Activated naive CD8-positive, alpha-beta T cell treated with anti-CD3 and anti-CD28 coated beads, Interleukin-2, amount 50 U/mL, for 24 hours (primary cell): ENCODE data around the gene CYP27C1.
"Not testable (repeated sequence)": the region's sequence is repeated elsewhere in the genome, so short reads cannot be mapped to it uniquely, and the experiment has no call there.

Experiments
- ATAC-seq: fragments of 150-1000 bp; cut with Tn5 transposase; one replicate; pipeline ENCODE4 v1.10.0; 2021
- DNase-seq: peaks from one replicate; pipeline ENCODE4 v3.0.0; 2021
- H3K27ac Mint-ChIP-seq: one replicate; pipeline ENCODE4 v1.8.0; 2021; ENCODE audit warnings: mild to moderate bottlenecking, mixed read lengths
- H3K27me3 Mint-ChIP-seq: one replicate; pipeline ENCODE4 v1.8.0; 2021; ENCODE audit warnings: mixed read lengths
- H3K36me3 Mint-ChIP-seq: one replicate; pipeline ENCODE4 v1.8.0; 2021; ENCODE audit warnings: low read depth, mixed read lengths
- H3K4me1 Mint-ChIP-seq: one replicate; pipeline ENCODE4 v1.8.0; 2021; ENCODE audit warnings: mixed read lengths
- H3K4me3 Mint-ChIP-seq: one replicate; pipeline ENCODE4 v1.8.0; 2021; ENCODE audit warnings: mild to moderate bottlenecking, moderate library complexity, mixed read lengths
- H3K9me3 Mint-ChIP-seq: one replicate; pipeline ENCODE4 v1.8.0; 2021; ENCODE audit warnings: mixed read lengths

Gene CYP27C1

GRCh38 chr2:127220102-127220767 is at the start of gene CYP27C1:
CYP27C1 (minus strand) TSS chr2:127220299; CDS start chr2:127220270, 29 bp downstream.
- peaks cover 2% of the 10 kb centered on the region for H3K36me3 Mint-ChIP-seq
- peak; percentile 44 for ATAC-seq
- no peak within 1 kb of the TSS for H3K27ac Mint-ChIP-seq
- peak within 1 kb of the TSS; percentile 80 for H3K4me3 Mint-ChIP-seq
- peaks cover 19% of the 10 kb centered on the region for H3K4me1 Mint-ChIP-seq
- peaks cover 9% of the 10 kb centered on the region for H3K9me3 Mint-ChIP-seq
- DNase-seq, result no peak
- H3K27me3 Mint-ChIP-seq, result peaks cover 64% of the 10 kb centered on the region

- DNase-seq, result no peak
- Mint-ChIP-seq H3K4me3 (no peak overlapping the region), H3K9me3 (no peaks in the 10 kb centered on the region), H3K4me1 (no peaks in the 10 kb centered on the region), H3K36me3 (peaks cover 27% of the 10 kb centered on the region), H3K27me3 (no peaks in the 10 kb centered on the region), H3K27ac (no peak overlapping the region)
- no peak for ATAC-seq
Observed at GRCh38 chr2:127261804-127262406, 41.8 kb upstream of the CYP27C1 start.

DNA sequence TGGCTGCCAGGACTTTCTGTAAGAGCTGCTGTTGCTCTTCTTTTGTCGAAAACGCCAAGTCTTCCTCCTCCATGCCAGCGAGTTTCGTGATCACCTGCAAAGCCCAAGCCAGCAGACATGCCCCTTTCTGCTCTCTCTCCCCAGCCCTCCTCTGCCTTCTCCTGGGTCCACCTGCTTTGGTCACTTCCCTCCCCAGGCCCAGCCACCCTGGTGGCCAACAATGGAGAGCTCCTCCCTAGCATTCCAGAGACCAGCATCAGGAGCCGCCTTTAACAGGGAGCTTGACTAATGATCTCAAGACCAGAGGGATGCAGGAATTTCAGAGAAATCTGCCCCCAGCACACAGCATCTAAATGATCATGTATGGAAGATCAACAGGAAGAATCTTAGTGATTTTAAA is 39.3 kb upstream of the CYP27C1 start:
- Mint-ChIP-seq H3K36me3 (peaks cover 24% of the 10 kb centered on the region), H3K27me3 (no peaks in the 10 kb centered on the region), H3K9me3 (no peaks in the 10 kb centered on the region), H3K4me1 (no peaks in the 10 kb centered on the region), H3K4me3 (no peak overlapping the region), H3K27ac (no peak overlapping the region)
- DNase-seq, result no peak
- no peak for ATAC-seq

DNA sequence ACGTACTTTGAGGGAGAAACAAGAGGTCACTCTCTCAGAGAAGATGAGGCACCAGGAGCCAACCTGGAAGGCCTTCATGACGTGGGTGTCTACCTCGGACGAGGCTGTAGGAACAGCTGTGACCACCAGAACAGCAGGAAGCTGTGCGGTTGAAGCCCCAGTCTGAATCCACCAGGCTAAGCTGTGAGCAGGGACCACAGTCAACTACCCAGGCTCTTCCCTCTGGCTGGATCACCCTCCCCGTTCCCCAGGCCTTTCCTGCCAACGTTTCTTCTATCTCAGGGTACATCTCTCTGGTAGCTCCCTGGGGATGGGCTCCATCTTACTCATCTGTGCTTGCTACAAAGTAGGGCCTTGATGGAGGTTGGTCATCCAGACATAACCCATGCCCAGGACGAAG is 36.8 kb upstream of the CYP27C1 start:
- ATAC-seq (no peak), DNase-seq (no peak)
- no peak overlapping the region for H3K4me3 Mint-ChIP-seq
- H3K27ac Mint-ChIP-seq, result no peak overlapping the region
- H3K9me3 Mint-ChIP-seq, result no peaks in the 10 kb centered on the region
- peaks cover 19% of the 10 kb centered on the region for H3K36me3 Mint-ChIP-seq
- H3K27me3 Mint-ChIP-seq, result no peaks in the 10 kb centered on the region
- H3K4me1 Mint-ChIP-seq, result no peaks in the 10 kb centered on the region

DNA sequence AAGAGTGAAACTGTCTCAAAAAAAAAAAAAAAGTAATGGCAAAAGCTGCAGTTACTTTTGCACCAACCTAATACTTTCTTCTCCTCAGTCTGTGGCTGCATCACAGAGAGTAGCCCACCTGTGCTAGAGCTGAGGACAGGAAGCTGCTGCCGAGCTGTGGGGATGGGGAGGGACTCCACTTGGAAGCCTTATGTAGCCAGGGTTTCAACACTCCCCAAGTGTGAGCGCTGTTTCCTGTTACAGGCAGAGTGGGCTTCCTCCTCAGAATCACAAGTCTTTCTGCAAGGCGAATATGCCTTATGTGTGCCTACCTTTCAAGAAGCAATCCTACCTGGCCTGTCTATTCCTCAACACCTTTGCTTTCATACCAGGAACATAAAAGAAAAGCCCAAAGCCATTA is 36.3 kb upstream of the CYP27C1 start:
- no peak for ATAC-seq
- Mint-ChIP-seq H3K9me3 (no peaks in the 10 kb centered on the region), H3K4me1 (no peaks in the 10 kb centered on the region), H3K27me3 (no peaks in the 10 kb centered on the region), H3K36me3 (peaks cover 19% of the 10 kb centered on the region), H3K27ac (no peak overlapping the region), H3K4me3 (no peak overlapping the region)
- no peak for DNase-seq

- H3K4me3 Mint-ChIP-seq, result no peak overlapping the region
- peaks cover 19% of the 10 kb centered on the region for H3K36me3 Mint-ChIP-seq
- H3K27me3 Mint-ChIP-seq, result no peaks in the 10 kb centered on the region
- no peak for DNase-seq
- no peaks in the 10 kb centered on the region for H3K9me3 Mint-ChIP-seq
- no peaks in the 10 kb centered on the region for H3K4me1 Mint-ChIP-seq
- H3K27ac Mint-ChIP-seq, result peak overlapping the region; percentile 1
- ATAC-seq, result no peak
Observed at GRCh38 chr2:127255721-127256120, 35.6 kb upstream of the CYP27C1 start.

- ATAC-seq (no peak), DNase-seq (no peak)
- Mint-ChIP-seq H3K4me3 (no peak overlapping the region), H3K27ac (no peak overlapping the region), H3K27me3 (no peaks in the 10 kb centered on the region), H3K4me1 (no peaks in the 10 kb centered on the region), H3K36me3 (peaks cover 19% of the 10 kb centered on the region), H3K9me3 (no peaks in the 10 kb centered on the region)
Observed at GRCh38 chr2:127255146-127255545, 35.0 kb upstream of the CYP27C1 start.

DNA sequence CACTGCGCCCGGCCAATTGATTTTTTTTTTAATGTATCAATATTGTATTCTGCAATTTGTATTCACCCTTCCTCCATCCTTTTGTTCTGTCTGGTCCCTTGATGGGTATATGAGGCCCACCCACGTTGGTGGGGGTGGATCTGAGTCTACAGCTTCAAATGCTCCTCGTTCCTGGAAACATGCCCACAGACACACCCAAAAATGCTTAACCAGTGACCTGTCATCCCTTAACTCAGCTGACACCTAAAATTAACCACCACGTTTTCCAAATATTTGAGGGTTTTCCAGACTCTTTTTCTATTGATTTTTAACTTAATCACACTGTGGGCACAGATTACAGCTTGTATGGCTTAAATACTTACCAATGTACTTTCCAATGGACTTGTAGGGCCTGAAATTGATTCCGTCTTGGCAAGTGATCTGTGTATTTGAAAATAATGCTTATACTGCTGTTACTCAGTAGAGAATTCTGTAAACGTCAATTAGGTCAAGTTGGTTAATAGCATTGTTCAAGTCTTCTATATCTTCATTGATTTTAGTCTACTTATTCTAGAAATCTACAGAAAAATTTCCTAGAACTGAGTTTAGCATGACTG is 34.4 kb upstream of the CYP27C1 start:
- no peak overlapping the region for H3K4me3 Mint-ChIP-seq
- no peak overlapping the region for H3K27ac Mint-ChIP-seq
- no peaks in the 10 kb centered on the region for H3K9me3 Mint-ChIP-seq
- no peak for DNase-seq
- no peaks in the 10 kb centered on the region for H3K27me3 Mint-ChIP-seq
- H3K4me1 Mint-ChIP-seq, result no peaks in the 10 kb centered on the region
- peaks cover 17% of the 10 kb centered on the region for H3K36me3 Mint-ChIP-seq
- no peak for ATAC-seq

GRCh38 chr2:127241184-127241583 is 21.1 kb upstream of the CYP27C1 start:
- not testable (repeated sequence) for H3K4me3 Mint-ChIP-seq, H3K27ac Mint-ChIP-seq, DNase-seq, ATAC-seq, H3K4me1 Mint-ChIP-seq, H3K27me3 Mint-ChIP-seq
- Mint-ChIP-seq H3K36me3 (peaks cover 13% of the 10 kb centered on the region), H3K9me3 (peaks cover 27% of the 10 kb centered on the region)

- peaks cover 13% of the 10 kb centered on the region for H3K36me3 Mint-ChIP-seq
- no peak overlapping the region for H3K27ac Mint-ChIP-seq
- ATAC-seq (no peak), DNase-seq (no peak)
- peaks cover 27% of the 10 kb centered on the region for H3K9me3 Mint-ChIP-seq
- no peaks in the 10 kb centered on the region for H3K4me1 Mint-ChIP-seq
- H3K4me3 Mint-ChIP-seq, result no peak overlapping the region
- H3K27me3 Mint-ChIP-seq, result no peaks in the 10 kb centered on the region
Observed at GRCh38 chr2:127239395-127239794, 19.3 kb upstream of the CYP27C1 start.

GRCh38 chr2:127237768-127238167 is 17.7 kb upstream of the CYP27C1 start:
- Mint-ChIP-seq H3K9me3 (peaks cover 27% of the 10 kb centered on the region), H3K36me3 (peaks cover 13% of the 10 kb centered on the region)
- not testable (repeated sequence) for H3K4me3 Mint-ChIP-seq, ATAC-seq, H3K4me1 Mint-ChIP-seq, DNase-seq, H3K27ac Mint-ChIP-seq, H3K27me3 Mint-ChIP-seq

DNA sequence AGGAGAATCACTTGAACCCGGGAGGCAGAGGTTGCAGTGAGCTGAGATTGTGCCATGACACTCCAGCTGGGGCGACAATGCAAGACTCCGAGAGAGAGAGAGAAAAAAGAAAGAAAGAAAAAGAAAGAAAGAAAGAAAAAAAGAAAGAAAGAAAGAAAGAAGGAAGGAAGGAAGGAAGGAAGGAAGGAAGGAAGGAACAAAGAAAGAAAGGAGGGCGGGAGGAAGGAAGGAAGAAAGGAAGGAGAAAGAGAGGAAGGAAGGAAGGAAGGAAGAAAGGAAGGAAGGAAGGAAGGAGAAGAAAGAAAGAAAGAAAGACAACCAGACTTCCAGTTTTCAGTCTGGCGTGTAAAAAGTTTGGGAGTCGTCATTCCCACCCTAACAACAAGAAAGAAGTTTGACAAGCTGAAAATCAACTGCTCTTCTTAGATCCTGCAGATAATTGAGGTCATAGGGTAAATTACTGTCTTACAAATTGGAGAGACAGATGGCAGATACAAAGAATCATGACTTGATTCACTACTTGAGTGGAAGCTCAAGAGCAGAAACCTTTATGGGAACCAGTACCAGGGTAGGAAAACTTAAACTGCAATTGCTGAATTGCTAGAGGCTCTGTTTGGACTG is 15.1 kb upstream of the CYP27C1 start:
- peaks cover 14% of the 10 kb centered on the region for H3K9me3 Mint-ChIP-seq
- H3K36me3 Mint-ChIP-seq, result peaks cover 7% of the 10 kb centered on the region
- H3K27ac Mint-ChIP-seq, result no peak overlapping the region
- ATAC-seq, result no peak
- no peaks in the 10 kb centered on the region for H3K27me3 Mint-ChIP-seq
- no peak for DNase-seq
- no peaks in the 10 kb centered on the region for H3K4me1 Mint-ChIP-seq
- H3K4me3 Mint-ChIP-seq, result no peak overlapping the region

- ATAC-seq (no peak), DNase-seq (no peak)
- peaks cover 3% of the 10 kb centered on the region for H3K36me3 Mint-ChIP-seq
- no peak overlapping the region for H3K27ac Mint-ChIP-seq
- no peaks in the 10 kb centered on the region for H3K4me1 Mint-ChIP-seq
- peaks cover 14% of the 10 kb centered on the region for H3K9me3 Mint-ChIP-seq
- no peak overlapping the region for H3K4me3 Mint-ChIP-seq
- no peaks in the 10 kb centered on the region for H3K27me3 Mint-ChIP-seq
Observed at GRCh38 chr2:127233710-127234109, 13.6 kb upstream of the CYP27C1 start.

DNA sequence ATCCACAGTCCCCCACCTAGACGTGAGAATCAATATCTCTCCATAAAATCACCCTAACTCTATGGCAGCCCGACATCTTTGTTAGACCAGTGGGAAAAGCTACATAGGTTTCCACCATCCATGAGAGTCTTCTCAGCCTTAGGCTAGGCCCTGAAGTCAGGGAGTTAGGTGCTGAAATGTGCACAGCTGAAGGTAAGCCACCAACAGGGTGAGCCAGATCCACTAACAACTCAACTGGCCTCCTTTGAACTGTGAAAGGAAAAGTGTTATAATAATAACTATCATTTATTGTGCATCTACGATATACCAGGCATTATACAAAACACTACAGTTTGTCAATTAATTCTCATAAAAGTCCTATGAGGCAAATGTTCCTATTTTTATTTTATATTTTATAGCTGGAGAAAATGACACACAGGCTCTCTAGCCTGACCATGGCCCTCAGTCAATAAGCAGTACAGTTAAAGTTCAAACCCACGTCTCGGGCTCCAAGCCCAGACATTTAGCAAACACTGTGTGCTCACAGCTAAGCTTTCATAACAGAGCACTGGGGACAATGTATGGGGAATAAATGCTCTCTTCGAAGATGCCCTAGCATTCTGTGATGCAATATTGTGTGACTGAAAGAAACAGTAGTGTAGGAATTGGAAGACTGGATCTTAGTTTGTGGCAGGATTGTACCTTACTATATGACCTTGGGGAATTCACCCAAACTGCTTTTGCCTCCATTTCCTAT is 11.2 kb upstream of the CYP27C1 start:
- no peak overlapping the region for H3K4me3 Mint-ChIP-seq
- DNase-seq, result no peak
- peaks cover 7% of the 10 kb centered on the region for H3K4me1 Mint-ChIP-seq
- H3K36me3 Mint-ChIP-seq, result no peaks in the 10 kb centered on the region
- peaks cover 6% of the 10 kb centered on the region for H3K27me3 Mint-ChIP-seq
- H3K27ac Mint-ChIP-seq, result no peak overlapping the region
- H3K9me3 Mint-ChIP-seq, result peaks cover 4% of the 10 kb centered on the region
- ATAC-seq, result no peak
